GM10248 (cell line): Measurements from ENCODE around the gene FTSJ3.

ENCODE experiments used
- CTCF ChIA-PET: fragments of 300-600 bp; sonication (Branson Sonifier 250); formaldehyde crosslinking; extraction: SDS; loops from one replicate; lab custom pipeline; 2021; ENCODE audit warnings: antibody characterized with exemption; lab: Yijun Ruan, JAX
- POLR2A ChIA-PET: fragments of 350-650 bp; sonication (Branson Sonifier 250); formaldehyde crosslinking; extraction: SDS; loops from one replicate; lab custom pipeline; 2020; ENCODE audit warnings: antibody characterized with exemption; lab: Yijun Ruan, JAX
- DNase-seq: peaks from one replicate; pipeline ENCODE4 v3.0.0; 2012; ENCODE audit errors: extremely low spot score
- TF ChIP-seq, protein P1 (sequence below): IDR thresholded peaks from 2 replicates; pipeline ENCODE4 v1.5.1; 2012; ENCODE audit warnings: mild to moderate bottlenecking, low read depth; ENCODE audit errors: extremely low read depth, missing control alignments, control extremely low read depth

The FTSJ3 gene

DNA sequence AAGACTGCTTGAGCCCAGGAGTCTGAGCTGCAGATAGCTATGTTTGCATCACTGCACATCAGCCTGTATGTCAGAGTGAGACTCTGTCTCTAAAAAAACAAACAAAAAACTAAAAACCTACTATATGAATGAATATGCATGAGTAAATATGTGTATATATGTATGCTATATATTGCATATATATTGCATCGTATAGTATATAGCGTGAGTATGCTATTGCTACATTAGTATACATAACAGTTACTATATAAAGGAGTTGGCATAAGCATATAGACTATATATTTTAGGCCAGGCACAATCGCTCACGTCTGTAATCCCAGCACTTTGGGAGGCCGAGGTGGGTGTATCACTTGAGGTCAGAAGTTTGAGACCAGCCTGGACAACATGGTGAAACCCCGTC is 37.4 kb downstream of the FTSJ3 start:
- DNase-seq: no peak
- ChIA-PET CTCF (interaction anchor here (1.3 to 2.0 kb wide), 2 partner anchors 12 to 14 kb away, joined by 4 to 8 read pairs; no protein-coding TSS in a partner anchor), POLR2A (interaction anchor here (0.7 kb wide), 1 partner anchor 39 kb away, joined by 11 read pairs; no protein-coding TSS in a partner anchor)
- TF ChIP-seq, protein P1, sequence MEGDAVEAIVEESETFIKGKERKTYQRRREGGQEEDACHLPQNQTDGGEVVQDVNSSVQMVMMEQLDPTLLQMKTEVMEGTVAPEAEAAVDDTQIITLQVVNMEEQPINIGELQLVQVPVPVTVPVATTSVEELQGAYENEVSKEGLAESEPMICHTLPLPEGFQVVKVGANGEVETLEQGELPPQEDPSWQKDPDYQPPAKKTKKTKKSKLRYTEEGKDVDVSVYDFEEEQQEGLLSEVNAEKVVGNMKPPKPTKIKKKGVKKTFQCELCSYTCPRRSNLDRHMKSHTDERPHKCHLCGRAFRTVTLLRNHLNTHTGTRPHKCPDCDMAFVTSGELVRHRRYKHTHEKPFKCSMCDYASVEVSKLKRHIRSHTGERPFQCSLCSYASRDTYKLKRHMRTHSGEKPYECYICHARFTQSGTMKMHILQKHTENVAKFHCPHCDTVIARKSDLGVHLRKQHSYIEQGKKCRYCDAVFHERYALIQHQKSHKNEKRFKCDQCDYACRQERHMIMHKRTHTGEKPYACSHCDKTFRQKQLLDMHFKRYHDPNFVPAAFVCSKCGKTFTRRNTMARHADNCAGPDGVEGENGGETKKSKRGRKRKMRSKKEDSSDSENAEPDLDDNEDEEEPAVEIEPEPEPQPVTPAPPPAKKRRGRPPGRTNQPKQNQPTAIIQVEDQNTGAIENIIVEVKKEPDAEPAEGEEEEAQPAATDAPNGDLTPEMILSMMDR: no peak

DNA sequence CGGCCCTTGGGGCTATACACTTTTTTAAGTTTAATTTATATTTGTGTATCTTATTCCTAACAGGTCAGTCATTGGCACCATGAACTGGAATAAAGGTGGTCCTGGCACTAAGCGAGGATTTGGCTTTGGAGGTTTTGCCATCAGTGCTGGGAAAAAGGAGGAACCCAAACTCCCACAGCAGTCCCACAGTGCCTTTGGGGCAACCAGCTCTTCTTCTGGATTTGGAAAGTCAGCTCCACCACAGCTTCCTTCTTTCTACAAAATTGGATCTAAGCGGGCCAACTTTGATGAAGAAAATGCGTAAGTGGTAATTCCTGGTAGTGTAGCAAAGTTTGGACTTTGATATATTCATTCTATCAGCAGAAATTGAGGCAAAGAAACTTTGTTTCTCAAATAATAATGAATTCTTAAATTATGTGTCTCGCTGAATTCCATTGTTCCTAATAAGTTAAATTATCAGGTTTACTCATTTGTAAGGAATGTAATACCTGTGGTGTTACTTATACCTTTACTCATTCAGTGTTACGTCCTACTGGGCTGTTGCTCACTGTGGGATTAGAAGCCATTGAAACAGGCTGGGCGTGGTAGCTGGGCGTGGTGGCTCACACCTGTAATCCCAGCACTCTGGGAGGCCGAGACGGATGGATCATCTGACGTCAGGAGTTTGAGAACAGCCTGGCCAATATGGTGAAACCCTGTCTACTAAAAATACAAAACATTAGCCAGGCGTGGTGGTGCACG is 40.3 kb downstream of the FTSJ3 start:
- TF ChIP-seq, protein P1: no peak
- no peak for DNase-seq
- ChIA-PET POLR2A (no interaction called here), CTCF (interaction anchor here (1.3 to 1.7 kb wide), 3 partner anchors 9 to 51 kb away, joined by 3 to 4 read pairs (median 4); no protein-coding TSS in a partner anchor)

DNA sequence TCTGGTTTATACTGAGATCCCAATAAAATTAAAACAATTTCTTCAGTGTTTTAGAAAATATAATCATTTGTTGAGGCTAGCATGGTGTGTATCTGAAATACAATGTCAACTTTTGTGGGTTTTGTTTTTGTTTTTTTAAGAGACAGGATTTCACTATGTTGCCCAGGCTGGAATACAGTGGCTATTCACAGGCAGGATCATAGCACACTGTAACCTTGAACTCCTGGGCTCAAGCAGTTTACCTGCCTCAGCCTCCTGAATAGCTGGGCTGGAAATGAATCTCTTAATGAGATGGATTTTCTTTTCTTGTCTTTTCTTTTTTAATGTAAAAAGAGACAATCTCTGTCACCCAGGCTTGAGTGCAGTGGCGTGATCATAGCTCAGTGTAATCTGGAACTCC is 41.3 kb downstream of the FTSJ3 start:
- TF ChIP-seq, protein P1: no peak
- POLR2A ChIA-PET: no interaction called here
- DNase-seq: no peak
- CTCF ChIA-PET: interaction anchor here (0.8 to 1.7 kb wide), 4 partner anchors 10 to 50 kb away, joined by 3 to 4 read pairs (median 4); no protein-coding TSS in a partner anchor

DNA sequence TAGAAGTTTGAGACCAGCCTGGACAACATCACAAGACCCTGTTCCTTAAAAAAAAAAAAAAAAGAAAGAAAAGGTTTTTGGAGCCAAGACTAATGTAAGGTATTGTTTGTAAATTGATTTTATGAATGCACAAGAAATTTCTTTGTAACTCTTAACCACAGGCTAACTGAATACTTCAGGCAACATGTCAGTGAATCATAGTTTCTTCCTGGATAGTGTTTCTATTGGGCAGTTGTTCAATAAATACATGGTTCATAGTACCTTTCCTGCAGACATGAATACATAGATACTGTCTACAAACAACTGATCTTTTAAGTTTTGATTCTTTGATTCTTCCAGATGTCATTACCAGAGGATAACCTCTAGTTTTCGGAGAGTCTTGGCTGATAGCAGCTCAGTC is 41.9 kb downstream of the FTSJ3 start:
- POLR2A ChIA-PET: no interaction called here
- no peak for DNase-seq
- TF ChIP-seq, protein P1: no peak
- CTCF ChIA-PET: interaction anchor here (1.7 kb wide), 1 partner anchor 10 kb away, joined by 4 read pairs; no protein-coding TSS in a partner anchor

DNA sequence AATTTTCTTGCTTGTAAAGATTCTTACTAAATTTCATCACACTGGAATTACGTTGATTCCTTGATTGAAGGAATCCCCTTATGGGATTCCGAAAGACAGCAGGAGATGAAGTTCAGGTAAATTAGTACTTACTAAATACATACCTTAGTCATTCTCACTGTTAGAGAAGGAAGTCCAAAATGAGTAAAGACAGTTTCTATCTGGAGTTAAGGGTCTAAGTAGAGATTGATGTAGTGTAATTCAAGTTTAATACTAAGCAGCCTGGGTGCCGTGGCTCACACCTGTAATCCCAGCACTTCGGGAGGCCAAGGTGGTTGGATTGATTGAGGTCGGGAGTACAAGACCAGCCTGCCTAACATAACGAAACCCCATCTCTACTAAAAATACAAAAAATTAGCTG is 43.9 kb downstream of the FTSJ3 start:
- TF ChIP-seq, protein P1: no peak
- ChIA-PET POLR2A (no interaction called here), CTCF (interaction anchor here (1.1 to 2.5 kb wide), 2 partner anchors 9 to 82 kb away, joined by 3 to 15 read pairs; partner anchors contain the start of genes CCDC47 and DDX42)

DNA sequence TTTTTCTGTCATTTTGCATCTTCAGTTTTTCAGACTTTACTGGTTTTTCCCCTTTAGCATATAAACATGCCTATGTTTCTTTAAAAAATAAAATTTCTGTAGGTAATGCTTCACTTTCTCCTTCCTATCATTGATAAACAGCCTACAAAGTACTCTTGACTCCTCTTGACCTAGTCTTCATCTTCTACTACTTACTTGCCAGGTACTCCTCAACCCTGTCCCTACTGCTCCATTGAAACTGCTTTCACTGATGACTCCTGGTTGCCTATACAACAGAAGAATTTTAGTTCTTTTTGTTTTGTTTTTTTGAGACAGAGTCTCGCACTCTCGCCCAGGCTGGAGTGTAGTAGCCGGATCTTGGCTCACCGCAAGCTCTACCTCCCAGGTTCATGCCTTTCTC is 46.5 kb downstream of the FTSJ3 start:
- CTCF ChIA-PET: interaction anchor here (1.4 to 2.1 kb wide), 2 partner anchors 41 to 47 kb away, joined by 3 to 5 read pairs; no protein-coding TSS in a partner anchor
- POLR2A ChIA-PET: interaction anchor here (1.0 kb wide), 1 partner anchor 39 kb away, joined by 4 read pairs; no protein-coding TSS in a partner anchor
- TF ChIP-seq, protein P1: no peak
- DNase-seq: no peak

More for the DNA sequence above, 43.9 kb downstream of the FTSJ3 start:
- no peak for DNase-seq
